HG03469 (cell line): ENCODE data around the gene SKI.
"Not testable (repeated sequence)": the region's sequence is repeated elsewhere in the genome, so short reads cannot be mapped to it uniquely, and the experiment has no call there.

ENCODE experiments used
- ATAC-seq: cut with Tn5 transposase; IDR thresholded peaks from one replicate; pipeline ENCODE4 v1.9.1; 2021; ENCODE audit warnings: mild to moderate bottlenecking, moderate library complexity, moderate number of reproducible peaks; ENCODE audit not compliant: unreplicated experiment

Gene SKI

DNA sequence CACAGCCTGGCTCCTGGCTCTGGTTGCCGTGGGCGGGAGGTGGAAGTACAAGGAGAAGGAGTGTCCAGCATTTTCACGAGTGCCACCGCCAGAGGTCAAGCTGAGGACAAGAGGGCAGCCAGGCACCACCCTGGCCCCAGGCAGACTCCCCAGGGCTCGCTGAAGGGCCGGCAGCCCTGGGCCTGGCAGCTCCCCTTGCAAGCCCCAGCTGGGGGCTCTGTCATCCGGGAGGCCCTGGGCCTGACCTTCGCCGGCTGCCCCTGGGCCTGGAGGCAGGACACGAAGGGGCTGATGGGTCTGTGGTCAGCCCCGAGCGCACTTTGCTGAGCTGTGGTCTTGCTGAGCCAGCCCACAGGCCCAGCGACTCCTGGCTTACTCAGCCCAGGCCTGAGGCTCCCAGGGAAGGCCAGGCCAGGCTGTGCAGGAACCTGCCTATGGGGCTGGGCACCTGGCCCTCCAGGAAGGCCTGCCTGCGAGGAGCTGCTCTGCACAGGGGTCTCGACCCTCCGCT lies 88.4 kb downstream of the SKI start:
- no peak for ATAC-seq

DNA sequence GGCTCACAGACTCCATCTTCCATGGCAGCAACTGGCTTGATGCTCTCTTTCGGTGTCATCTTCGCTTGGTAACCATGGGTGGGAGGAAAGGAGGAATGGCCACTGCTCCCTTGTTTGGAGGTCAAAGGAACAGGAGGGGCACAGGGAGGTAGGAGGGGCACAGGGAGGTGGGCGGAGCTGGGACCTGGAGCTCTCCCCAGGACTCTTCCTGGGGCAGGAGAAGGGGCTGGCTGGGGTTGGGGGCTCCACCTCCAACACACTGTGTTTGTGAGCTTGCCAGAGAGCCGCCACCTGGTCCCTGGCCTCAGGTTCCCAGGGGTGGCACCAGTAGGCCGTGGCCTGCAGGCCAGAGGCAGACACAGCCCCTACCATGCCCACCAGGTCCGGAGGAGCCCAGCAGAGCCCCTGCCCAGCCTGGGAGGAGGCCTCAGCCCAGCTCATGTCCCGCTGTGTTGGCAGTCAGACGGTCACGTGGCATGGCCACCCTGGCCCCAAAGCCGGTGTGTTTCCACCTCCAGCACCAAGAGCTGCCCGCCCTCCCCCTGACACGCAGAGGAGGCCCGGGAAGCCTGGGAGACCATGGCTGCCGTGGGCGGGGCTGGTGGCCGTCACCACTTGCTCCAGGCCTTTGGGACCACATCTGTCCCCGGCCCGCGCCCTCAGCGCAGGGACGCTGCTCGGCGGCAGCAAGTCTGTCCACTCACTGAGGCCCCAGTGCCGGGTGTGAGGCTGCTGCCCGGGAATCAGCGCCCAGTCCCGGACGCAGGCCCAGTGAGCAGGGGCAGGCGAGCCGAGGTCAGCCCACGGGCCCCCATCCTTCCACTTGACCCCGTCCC lies 89.3 kb downstream of the SKI start:
- ATAC-seq = no peak

GRCh38 chr1:2318314-2319278 lies 90.5 kb downstream of the SKI start:
- ATAC-seq = no peak

DNA sequence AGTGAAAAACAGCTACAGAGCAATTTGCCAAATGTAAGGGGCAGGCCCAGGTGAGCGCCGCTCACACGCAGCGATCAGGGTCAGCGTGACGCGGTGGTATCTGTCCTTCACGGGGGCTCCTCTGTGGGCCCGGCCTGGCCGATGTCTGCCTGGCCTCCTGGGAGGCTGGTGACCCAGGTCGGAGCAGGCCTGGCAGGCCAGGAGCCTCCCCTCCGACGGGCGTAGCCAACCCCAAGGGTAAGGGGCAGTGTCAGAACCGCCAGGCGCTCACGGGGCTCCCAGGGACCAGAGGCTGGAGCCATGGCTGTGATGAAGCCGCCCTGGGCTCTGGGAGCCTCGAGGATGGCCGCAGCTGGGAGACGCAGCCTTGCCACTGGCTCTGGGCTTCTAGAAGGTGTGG lies 91.2 kb downstream of the SKI start:
- no peak for ATAC-seq

DNA sequence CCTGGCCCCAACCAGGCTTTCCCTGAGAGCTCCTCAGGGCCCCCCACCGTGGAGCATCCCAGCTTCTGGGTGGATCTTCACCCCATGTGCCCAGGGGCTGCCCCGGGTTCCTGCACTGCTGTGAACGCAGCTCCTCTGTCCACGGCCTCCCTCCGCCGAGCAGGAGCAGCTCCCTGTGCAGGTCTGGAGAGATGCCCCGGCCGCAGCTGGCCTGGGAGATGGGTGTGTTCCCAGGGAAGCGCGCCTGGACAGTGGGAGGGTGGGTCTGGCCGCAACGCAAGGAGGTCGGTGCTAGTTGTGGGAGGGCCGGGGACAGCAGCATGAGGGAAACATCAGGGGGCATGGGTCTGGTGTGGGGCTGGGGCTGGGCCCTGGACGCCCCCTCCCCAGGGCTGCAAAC lies 91.9 kb downstream of the SKI start:
- ATAC-seq = no peak

GRCh38 chr1:2320760-2321667 lies 92.9 kb downstream of the SKI start:
- ATAC-seq = no peak

- no peak for ATAC-seq
Observed at GRCh38 chr1:2322065-2322571, 94.0 kb downstream of the SKI start.

- ATAC-seq = no peak
Observed at GRCh38 chr1:2322581-2323211, 94.6 kb downstream of the SKI start.

DNA sequence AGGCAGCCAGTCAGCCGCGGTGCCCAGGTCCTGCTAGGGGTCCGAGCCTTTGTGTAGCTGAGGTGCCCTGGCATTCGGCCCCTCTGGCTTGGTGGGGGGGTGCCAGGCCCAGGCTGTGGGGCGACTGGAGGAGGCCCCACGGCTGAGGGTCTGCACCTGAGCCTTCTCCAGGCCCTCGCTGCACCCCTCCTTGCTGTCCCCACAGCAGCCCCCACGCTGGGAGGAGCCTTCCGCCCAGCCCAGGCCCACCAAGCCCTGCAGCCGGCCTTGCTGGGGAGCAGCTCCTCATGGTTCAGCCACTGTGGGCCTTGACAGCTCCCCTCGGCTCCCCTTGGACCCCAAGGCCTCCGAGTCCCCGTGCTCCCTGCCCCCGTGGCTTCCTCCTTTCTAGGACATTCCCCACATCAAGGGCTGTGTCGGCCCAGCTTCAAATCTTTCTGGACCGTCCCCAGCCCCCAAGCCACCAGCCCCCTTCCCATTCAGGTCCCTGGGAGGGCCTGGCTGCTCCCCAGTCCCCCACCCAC lies 95.4 kb downstream of the SKI start:
- no peak for ATAC-seq

DNA sequence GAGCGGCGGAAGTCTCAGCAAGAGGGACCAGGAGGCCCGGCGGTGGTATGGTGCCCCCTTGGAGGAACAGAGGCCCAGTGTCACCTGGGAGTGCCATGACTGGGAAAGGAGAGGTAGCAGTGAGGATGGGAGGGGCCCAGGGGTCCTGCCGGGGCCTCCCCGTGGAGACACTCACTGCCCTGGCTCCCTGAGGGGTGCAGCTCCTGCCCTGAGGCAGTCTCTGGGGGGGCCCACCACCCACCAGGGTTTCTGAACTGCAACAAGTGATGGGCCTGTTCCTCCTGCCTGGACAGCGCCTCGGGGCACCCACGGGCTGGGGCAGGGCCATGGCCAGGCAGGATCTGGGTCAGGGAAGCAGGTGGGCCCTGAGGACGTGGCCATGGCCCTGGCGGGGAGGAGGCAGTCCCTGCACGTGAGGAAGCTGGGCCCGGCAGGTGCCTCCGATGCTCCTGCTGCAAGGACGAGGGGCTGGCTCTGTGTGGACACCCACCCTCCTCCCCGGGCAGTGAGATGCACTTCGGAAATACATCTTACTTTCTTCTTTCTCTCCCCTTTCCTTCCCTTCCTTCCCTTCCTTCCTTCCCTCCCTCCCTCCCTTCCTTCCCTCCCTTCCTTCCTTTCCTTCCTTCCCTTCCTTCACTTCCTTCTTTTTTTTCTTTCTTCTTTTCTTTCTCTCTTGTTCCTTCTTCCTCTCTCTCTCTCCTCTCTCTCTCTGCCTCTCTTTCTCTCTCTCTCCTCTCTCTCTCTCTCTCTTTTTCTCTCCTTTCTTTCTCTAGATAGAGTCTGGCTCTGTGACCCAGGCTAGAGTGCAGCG lies 96.6 kb downstream of the SKI start:
- ATAC-seq = no peak

- ATAC-seq = no peak
Observed at GRCh38 chr1:2326524-2326923, 98.4 kb downstream of the SKI start.

DNA sequence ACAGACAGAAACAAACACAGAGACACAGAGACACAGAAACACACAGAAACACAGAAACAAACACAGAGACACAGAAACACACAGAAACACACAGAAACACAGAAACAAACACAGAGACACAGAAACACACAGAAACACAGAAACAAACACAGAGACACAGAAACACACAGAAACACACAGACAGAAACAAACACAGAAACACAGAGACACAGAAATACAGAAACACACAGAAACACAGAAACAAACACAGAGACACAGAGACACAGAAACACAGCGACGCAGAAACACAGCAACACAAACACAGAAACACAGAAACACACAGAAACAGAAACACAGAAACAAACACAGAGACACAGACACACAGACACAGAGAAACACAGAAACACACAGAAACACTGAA lies 99.0 kb downstream of the SKI start:
- ATAC-seq = not testable (repeated sequence)

DNA sequence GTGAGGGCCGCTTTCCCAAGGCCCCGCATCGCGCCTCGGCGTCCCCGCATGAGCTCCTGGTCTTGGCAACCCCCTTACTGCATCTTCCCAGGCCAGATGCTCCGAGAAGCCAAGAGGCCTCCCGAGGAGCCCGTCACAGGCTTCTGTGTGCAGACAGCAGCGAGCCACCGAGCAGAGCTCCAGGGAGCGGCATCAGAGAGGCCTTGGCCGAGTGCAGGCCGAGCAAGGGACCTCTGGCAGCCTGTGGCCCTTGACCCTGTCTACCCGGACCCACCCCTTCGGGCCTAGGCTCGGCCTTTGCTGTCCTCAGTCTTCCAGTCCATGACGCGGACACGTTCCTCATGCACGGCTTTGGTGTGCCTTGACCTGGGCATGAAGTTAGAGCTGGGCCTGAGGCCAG lies 99.7 kb downstream of the SKI start:
- no peak for ATAC-seq

DNA sequence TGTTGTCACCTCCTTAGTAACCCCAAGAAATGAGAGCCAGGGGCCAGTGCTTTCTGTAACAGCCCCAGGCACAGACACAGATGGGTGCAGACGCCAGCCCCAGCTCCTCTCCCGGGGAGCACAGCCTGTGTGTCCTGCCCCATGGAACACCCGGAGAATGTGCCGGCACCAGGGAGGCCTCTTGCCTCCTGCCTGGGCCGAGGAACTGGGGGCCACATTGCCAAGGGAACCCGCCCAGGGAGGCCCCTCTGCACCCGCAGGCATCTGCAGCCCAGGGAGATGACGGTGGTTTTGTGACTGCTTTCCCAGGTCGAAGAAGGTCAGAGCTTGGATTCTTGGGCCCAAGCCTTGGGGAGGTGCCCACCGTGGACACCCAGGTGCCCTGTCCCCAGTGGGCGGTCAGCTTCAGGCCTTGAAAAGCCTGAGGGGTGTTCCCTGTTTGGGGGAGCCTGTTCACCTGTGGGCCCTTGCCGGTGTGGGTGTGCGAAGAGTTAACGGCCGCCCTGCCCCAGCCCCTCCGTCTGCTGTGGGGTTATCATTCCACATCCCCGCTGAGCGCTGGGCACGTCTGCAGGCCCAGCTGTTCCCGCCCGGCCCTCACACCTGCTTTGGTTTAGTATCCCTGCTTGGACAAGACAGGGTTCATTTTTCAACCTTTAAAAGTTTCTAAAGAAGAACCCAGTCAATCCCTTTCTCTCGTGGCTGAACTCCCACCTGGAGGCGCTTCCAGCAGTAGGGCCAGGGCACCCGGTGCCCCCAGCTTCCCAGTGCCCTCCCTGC lies 100.7 kb downstream of the SKI start:
- ATAC-seq = no peak

DNA sequence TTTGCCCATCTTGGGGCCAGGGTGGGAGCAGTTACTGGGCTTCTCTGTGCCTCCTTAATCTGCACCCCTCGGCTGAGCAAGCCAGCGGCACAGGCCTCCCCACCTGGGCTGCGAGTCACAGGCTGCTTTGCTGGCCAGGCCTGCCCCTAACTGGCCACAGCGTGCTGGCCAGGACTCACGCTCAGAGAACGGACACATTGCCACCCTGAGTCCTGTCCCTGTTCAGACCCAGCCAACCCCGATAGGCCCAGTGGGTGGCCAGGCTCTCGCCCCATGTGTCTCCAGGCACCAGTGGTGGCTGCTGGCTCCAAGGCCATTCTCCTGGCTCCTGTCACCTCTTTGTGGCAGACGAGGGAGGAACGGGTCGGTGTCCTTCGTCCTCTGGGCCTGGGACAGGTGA lies 101.9 kb downstream of the SKI start:
- ATAC-seq = no peak

DNA sequence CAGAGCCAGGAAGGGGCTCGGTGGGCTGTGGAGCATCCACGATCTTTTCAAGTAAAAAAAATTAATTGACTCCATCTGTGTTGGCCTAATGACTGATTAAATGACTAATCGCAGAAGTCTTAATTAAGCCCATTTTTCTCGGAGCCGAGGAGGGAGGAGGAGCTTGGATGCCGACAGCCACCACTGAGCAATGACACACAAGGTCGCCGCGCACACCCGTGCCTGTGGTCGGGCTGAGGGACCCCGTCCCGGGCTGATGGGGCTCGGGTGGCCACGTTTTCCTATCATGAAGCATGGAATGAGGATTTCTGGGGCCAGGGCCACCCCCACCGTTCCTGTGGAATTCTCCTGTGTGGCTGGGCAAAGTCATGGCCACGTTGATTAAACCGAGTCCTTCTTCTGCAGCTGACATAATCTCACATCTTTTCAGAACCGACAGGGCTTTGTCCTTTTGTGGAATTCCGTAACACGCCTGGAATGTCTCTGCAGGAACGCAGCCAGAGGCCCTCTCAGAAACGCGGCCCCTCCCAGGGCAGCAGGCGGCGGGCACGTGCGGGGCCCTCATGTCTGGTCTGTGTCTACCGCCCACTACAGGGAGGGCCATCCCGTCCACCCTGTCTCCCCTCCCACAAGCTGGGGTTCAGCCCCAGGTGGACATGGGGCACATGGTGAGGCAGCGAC lies 102.5 kb downstream of the SKI start:
- no peak for ATAC-seq

GRCh38 chr1:2331200-2331544 lies 103.1 kb downstream of the SKI start:
- ATAC-seq = no peak

DNA sequence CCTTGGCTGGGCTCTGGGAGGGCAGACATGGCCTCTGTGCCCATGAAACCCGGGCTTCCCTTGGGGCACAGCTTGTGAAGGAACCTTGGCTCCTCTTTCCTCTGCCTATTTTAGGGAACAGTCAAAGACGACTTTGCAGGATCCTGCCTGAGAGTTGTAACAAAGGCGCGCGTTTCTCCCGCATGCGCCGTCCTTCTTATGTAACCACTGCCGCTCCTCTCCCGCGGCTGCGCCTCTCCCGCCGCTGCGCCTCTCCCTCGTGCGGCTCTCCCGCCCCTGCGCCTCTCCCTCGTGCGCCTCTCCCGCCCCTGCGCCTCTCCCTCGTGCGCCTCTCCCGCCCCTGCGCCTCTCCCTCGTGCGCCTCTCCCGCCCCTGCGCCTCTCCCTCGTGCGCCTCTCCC lies 103.5 kb downstream of the SKI start:
- ATAC-seq = not testable (repeated sequence)
